Ascending aorta (tissue), 2 donors: Measurements from ENCODE around the gene PTCD2. TPM values are rescaled to one million over a fixed set of nuclear protein-coding genes. Genes with fewer than 3 reads are reported as not detected.
A peak's percentile ranks its signal among the peaks of the same experiment; 100 is the strongest.
"Not testable (repeated sequence)": the region's sequence is repeated elsewhere in the genome, so short reads cannot be mapped to it uniquely, and the experiment has no call there.

Source experiments
- DNase-seq, 2 donors: peaks; one replicate each; pipeline ENCODE4 v3.0.0-alpha.2; 2019; ENCODE audit warnings: low spot score in 2 of 2
- H3K27ac ChIP-seq, 2 donors: fragments of 200-600 bp; sonication (generic); one replicate each; pipeline ENCODE4 v1.5.1; 2016 to 2017; ENCODE audit warnings: mild to moderate bottlenecking in 1 of 2
- H3K27me3 ChIP-seq: fragments of 200-600 bp; sonication (generic); one replicate; pipeline ENCODE4 v1.5.1; 2017
- H3K36me3 ChIP-seq, 2 donors: fragments of 200-600 bp; sonication (generic); one replicate each; pipeline ENCODE4 v1.5.1; 2016
- H3K4me1 ChIP-seq, 2 donors: fragments of 200-600 bp; sonication (generic); one replicate each; pipeline ENCODE4 v1.5.1; 2016 to 2017; ENCODE audit warnings: mild to moderate bottlenecking in 1 of 2
- H3K4me3 ChIP-seq, 2 donors: fragments of 200-600 bp; sonication (generic); one replicate each; pipeline ENCODE4 v1.5.1; 2016 to 2017; ENCODE audit warnings: mild to moderate bottlenecking in 1 of 2
- H3K9me3 ChIP-seq, 2 donors: fragments of 200-600 bp; sonication (generic); one replicate each; pipeline ENCODE4 v1.5.1; 2016
- intact Hi-C: fragments of 100-400 bp; cut with DNase I; formaldehyde crosslinking; loops from one replicate; pipeline ENCODE4 v1.15.1; 2023
- total RNA-seq: library from RNA; depleted of rRNA; stranded (reverse); fragments of >200 nt; gene quantifications from one replicate; pipeline ENCODE4 v1.1.0, GENCODE V29; 2016
- TF ChIP-seq, protein P1 (sequence below), 3 experiments: fragments of 200-600 bp in 2 of 3; fragments of 450-650 bp in 1 of 3; sonication (generic) in 2 of 3; IDR thresholded peaks; one replicate each; pipeline ENCODE4 v1.5.1; 2016 to 2019; ENCODE audit warnings: antibody characterized with exemption in 3 of 3, mild to moderate bottlenecking in 1 of 3, moderate library complexity in 1 of 3

PTCD2 gene
- total RNA-seq, 1 donor from 2014 or later: 0.85 TPM

DNA sequence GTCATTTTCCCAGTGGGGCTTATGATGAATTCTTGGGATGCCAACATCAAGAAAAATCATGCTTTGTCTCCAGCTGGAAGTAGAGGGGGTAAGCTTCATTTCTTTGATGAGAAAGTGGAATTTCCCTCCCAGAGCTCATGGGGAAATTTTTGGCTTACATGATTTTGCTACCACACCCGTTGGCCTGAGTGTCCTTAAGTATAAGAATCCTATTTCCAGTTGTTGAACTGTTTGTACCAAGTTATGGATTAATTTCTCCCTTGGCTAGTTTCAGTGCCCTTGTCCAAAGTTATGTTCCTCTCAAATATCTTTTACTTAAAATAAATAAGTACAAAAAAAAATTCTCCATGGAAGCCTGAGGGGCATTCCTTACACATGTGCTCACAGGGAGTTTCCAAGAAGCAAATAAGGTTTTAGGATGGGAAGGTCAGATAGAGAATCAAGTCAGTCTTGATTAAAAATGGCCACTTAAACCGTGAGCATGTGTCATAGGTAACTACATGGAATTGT, 82.3 kb downstream of the PTCD2 start:
- Histone ChIP-seq H3K36me3 (no peaks in the 10 kb centered on the region), H3K9me3 (peaks cover 0 to 19% of the 10 kb centered on the region in 2 donors), H3K27me3 (no peaks in the 10 kb centered on the region), H3K4me1 (peaks cover 0 to 15% of the 10 kb centered on the region in 2 donors), H3K4me3 (no peak overlapping the region), H3K27ac (peak overlapping the region; percentile 75 to 77)
- TF ChIP-seq, protein P1, sequence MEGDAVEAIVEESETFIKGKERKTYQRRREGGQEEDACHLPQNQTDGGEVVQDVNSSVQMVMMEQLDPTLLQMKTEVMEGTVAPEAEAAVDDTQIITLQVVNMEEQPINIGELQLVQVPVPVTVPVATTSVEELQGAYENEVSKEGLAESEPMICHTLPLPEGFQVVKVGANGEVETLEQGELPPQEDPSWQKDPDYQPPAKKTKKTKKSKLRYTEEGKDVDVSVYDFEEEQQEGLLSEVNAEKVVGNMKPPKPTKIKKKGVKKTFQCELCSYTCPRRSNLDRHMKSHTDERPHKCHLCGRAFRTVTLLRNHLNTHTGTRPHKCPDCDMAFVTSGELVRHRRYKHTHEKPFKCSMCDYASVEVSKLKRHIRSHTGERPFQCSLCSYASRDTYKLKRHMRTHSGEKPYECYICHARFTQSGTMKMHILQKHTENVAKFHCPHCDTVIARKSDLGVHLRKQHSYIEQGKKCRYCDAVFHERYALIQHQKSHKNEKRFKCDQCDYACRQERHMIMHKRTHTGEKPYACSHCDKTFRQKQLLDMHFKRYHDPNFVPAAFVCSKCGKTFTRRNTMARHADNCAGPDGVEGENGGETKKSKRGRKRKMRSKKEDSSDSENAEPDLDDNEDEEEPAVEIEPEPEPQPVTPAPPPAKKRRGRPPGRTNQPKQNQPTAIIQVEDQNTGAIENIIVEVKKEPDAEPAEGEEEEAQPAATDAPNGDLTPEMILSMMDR (IDR thresholded peaks at IDR 0.05): no peak
- intact Hi-C loops: loop anchor here (1.0 to 5.0 kb wide), 3 partner anchors 24 to 50 kb away; no protein-coding TSS in a partner anchor
- DNase-seq: no peak

DNA sequence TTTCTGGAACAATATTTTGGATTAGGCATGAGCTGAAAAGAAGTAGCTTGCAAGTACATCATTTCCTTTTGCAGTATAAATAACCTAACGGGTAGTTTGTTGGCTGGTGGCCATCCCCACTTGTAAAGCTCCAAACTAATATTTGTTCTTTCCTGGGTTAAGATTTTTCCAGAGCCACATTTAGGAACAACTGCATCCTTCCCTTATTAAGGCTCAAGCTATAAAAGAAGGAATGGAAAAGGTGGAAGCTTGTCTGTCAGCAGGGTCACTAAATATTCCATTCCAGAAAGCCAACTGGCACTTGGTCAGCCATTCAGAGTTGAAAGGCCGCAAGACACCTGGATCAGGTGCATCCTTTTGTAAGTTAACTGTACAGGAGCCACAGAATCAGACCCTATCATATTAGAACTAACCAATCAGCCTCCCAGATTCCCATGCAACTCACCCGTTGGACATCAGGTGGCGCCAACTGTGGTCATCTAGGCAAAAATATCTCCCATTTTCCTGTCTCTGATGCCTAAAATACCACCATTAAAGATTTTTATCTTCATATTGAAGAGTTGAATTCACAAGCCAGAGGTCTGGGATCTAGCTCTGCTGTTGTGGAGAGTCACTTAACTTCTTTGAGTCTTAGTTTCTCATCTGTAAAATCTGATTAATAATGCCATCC, 82.9 kb downstream of the PTCD2 start:
- peak overlapping the region; percentile 75 to 77 for H3K27ac ChIP-seq
- H3K9me3 ChIP-seq: peaks cover 0 to 19% of the 10 kb centered on the region in 2 donors
- TF ChIP-seq, protein P1 (IDR thresholded peaks at IDR 0.05): peak in 2 of 3 experiments; percentile 27 to 35
- no peaks in the 10 kb centered on the region for H3K36me3 ChIP-seq
- peaks cover 0 to 11% of the 10 kb centered on the region in 2 donors for H3K4me1 ChIP-seq
- DNase-seq: peak in 1 of 2 donors; percentile 88
- intact Hi-C loops: loop anchor here (1.0 to 5.0 kb wide), 3 partner anchors 25 to 50 kb away; no protein-coding TSS in a partner anchor
- H3K27me3 ChIP-seq: no peaks in the 10 kb centered on the region
- H3K4me3 ChIP-seq: no peak overlapping the region

DNA sequence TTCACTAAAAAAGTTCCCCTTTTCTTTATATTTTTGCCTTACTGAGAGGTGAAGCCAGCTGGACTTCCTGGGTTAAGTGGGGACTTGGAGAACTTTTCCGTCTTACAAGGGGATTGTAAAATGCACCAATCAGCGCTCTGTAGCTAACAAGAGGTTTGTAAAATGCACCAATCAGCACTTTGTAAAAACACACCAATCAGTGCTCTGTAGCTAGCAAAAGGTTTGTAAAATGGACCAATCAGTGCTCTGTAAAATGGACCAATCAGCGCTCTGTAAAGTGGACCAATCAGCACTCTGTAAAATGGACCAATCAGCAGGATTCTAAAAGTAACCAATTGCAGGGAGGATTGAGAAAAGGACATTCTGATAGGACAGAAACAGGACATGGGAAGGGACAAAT, 84.6 kb downstream of the PTCD2 start:
- H3K4me3 ChIP-seq, H3K36me3 ChIP-seq, H3K27ac ChIP-seq, H3K27me3 ChIP-seq, H3K4me1 ChIP-seq, DNase-seq: not testable (repeated sequence)
- H3K9me3 ChIP-seq: peaks cover 0 to 18% of the 10 kb centered on the region in 2 donors
- intact Hi-C loops: loop anchor here (5.0 kb wide), 1 partner anchor 37 kb away; no protein-coding TSS in a partner anchor

DNA sequence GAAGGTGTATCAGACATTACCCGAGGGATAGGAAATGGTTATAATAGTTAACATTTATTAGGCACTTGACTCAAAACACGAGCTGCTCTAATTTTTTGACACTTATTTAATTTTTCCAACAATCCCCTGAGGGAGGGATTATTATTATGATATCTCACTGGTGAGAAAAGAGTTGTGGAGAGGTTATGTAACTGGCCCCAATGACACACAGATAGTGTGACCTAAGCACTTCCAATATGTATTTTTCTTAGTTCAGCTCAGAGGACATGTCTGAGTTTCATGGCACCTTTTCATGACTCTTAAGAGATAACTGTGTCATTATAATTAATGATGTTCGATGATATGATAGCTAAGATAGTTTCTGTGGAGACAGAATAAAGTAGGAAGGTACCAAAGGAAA, 86.9 kb downstream of the PTCD2 start:
- TF ChIP-seq, protein P1 (IDR thresholded peaks at IDR 0.05): no peak
- H3K4me1 ChIP-seq: peaks cover 0 to 7% of the 10 kb centered on the region in 2 donors
- intact Hi-C loops: no loop called here
- H3K27me3 ChIP-seq: no peaks in the 10 kb centered on the region
- DNase-seq: no peak
- no peak overlapping the region for H3K4me3 ChIP-seq
- H3K36me3 ChIP-seq: no peaks in the 10 kb centered on the region
- H3K27ac ChIP-seq: no peak overlapping the region
- no peaks in the 10 kb centered on the region for H3K9me3 ChIP-seq

DNA sequence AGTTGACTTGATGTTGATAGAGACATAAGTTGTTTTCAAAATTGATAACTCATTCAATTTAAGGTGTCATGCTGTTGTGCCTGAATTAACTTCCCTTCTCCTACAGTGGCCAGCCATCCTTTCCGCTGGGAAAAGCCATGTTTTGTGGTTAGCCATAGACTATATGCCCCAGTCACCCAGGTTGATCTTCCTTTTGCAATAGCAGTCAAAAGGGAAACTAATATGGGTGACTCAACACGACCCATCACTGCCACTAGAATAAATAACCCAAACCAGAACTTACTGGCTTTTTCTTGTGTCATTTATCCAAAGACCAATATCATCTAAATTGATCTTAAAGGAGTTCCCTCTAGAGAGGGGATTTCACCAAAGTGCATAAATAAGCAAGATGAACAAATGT, 87.4 kb downstream of the PTCD2 start:
- intact Hi-C loops: no loop called here
- H3K27me3 ChIP-seq: no peaks in the 10 kb centered on the region
- TF ChIP-seq, protein P1 (IDR thresholded peaks at IDR 0.05): no peak
- no peak for DNase-seq
- H3K27ac ChIP-seq: no peak overlapping the region
- no peak overlapping the region for H3K4me3 ChIP-seq
- peaks cover 0 to 7% of the 10 kb centered on the region in 2 donors for H3K4me1 ChIP-seq
- no peaks in the 10 kb centered on the region for H3K36me3 ChIP-seq
- H3K9me3 ChIP-seq: no peaks in the 10 kb centered on the region

DNA sequence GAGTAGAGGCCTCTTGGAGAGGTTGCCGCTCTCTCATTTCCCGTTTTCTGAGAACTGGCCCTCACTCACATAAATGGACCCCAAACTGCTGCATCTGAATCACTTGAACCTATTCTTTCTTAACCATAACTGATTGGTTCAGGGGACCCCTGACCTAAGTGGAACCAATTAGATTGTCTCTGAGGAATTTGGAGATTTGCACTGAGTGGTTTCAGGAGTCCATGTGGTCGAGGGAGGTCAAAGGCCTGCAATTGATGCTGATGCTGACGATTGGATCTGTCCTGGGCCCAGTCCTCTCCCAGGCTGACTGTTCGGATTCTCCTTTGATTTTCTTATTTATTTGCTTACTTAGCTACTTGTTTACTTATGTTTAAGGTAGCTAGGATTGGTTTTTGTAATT, 88.0 kb downstream of the PTCD2 start:
- Histone ChIP-seq H3K4me3 (no peak overlapping the region), H3K4me1 (peaks cover 0 to 3% of the 10 kb centered on the region in 2 donors), H3K36me3 (no peaks in the 10 kb centered on the region), H3K27ac (no peak overlapping the region), H3K27me3 (no peaks in the 10 kb centered on the region), H3K9me3 (no peaks in the 10 kb centered on the region)
- no peak for DNase-seq
- intact Hi-C loops: no loop called here
- TF ChIP-seq, protein P1 (IDR thresholded peaks at IDR 0.05): no peak
